ENCODE results near the gene KCNQ2.
"Not testable (repeated sequence)": the region's sequence is repeated elsewhere in the genome, so short reads cannot be mapped to it uniquely, and the experiment has no call there.

Gene KCNQ2

DNA sequence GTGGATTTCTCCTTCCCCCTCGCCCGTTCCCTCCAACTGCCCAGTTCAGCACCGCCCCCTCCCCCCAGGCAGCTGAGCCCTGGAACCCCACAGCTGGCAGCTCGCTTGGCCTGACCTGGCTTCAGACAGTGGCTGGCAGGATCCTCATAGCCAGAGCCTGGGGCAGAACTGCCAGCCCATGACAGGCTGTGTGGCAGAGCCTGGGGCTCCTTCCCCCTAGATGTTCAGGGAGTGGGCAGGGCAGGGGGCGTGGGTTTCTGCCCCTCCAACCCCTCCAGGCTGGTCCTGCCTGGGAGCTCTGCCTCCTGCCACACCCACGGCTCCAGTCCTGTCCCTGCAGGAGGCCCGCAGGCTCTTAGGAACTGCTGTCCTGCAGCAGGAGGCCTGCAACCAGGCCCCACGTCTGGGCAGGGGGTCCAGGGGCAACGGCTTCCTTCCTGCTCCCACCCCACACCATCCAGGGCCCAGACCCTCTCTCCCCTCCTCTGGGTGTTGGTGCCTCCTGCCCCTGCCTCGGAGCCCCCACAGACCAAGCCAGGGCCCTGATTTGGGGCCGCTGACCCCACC lies 9.6 kb upstream of the KCNQ2 start (continued):
- TF ChIP-seq CREB5 (CRISPR knock-in tag; IDR thresholded peaks at IDR 0.05; ENCODE audit: low read depth) (no peak), PPARA (CRISPR knock-in tag; IDR thresholded peaks at IDR 0.05; ENCODE audit: borderline replicate concordance) (no peak), BACH2 (CRISPR knock-in tag; IDR thresholded peaks at IDR 0.05; ENCODE audit: borderline replicate concordance) (no peak), SNAI2 (CRISPR knock-in tag; IDR thresholded peaks at IDR 0.05) (no peak)

- no peak for TF ChIP-seq ZNF565 (CRISPR knock-in tag; conservative IDR thresholded peaks at IDR 0.05; ENCODE audit: low read depth)
- TF ChIP-seq GLIS3 (CRISPR knock-in tag; IDR thresholded peaks at IDR 0.05) = no peak
- TF ChIP-seq TOX (CRISPR knock-in tag; IDR thresholded peaks at IDR 0.05; ENCODE audit: borderline replicate concordance) = no peak
- no peak for TF ChIP-seq ZFP30 (CRISPR knock-in tag; IDR thresholded peaks at IDR 0.05)
Observed at GRCh38 chr20:63481503-63481902, 9.0 kb upstream of the KCNQ2 start.

GRCh38 chr20:63479695-63480419 lies 7.4 kb upstream of the KCNQ2 start:
- not testable (repeated sequence) for ATAC-seq

More at GRCh38 chr20:63481503-63481902, 9.0 kb upstream of the KCNQ2 start:
- no peak for ATAC-seq

- ATAC-seq = no peak
- TF ChIP-seq ZFP30 (CRISPR knock-in tag; IDR thresholded peaks at IDR 0.05) = no peak
- TF ChIP-seq CSRNP3 (CRISPR knock-in tag; IDR thresholded peaks at IDR 0.05) = no peak
- no peak for TF ChIP-seq TOX (CRISPR knock-in tag; IDR thresholded peaks at IDR 0.05; ENCODE audit: borderline replicate concordance)
- TF ChIP-seq TCF4 (CRISPR knock-in tag; IDR thresholded peaks at IDR 0.05; ENCODE audit: borderline replicate concordance) = no peak
- TF ChIP-seq ESRRG (CRISPR knock-in tag; IDR thresholded peaks at IDR 0.05) = no peak
- TF ChIP-seq GLIS3 (CRISPR knock-in tag; IDR thresholded peaks at IDR 0.05) = no peak
- TF ChIP-seq TSHZ2 (CRISPR knock-in tag; IDR thresholded peaks at IDR 0.05) = no peak
- no peak for TF ChIP-seq BACH2 (CRISPR knock-in tag; IDR thresholded peaks at IDR 0.05; ENCODE audit: borderline replicate concordance)
- TF ChIP-seq POU6F1 (CRISPR knock-in tag; IDR thresholded peaks at IDR 0.05; ENCODE audit: borderline replicate concordance, low read depth) = no peak
- no peak for TF ChIP-seq OSR1 (CRISPR knock-in tag; IDR thresholded peaks at IDR 0.05)
- TF ChIP-seq ZNF565 (CRISPR knock-in tag; conservative IDR thresholded peaks at IDR 0.05; ENCODE audit: low read depth) = no peak
- TF ChIP-seq ZNF70 (CRISPR knock-in tag; IDR thresholded peaks at IDR 0.05) = no peak
- TF ChIP-seq CREB5 (CRISPR knock-in tag; IDR thresholded peaks at IDR 0.05; ENCODE audit: low read depth) = no peak
- no peak for TF ChIP-seq ZFP3 (CRISPR knock-in tag; IDR thresholded peaks at IDR 0.05)
- no peak for TF ChIP-seq RARB (CRISPR knock-in tag; IDR thresholded peaks at IDR 0.05)
- TF ChIP-seq ISL1 (CRISPR knock-in tag; IDR thresholded peaks at IDR 0.05) = no peak
Observed at GRCh38 chr20:63478346-63479302, 6.2 kb upstream of the KCNQ2 start.

Data from SK-N-SH treated with all-trans-retinoic acid at 6 μM for 48 hours (cell line).